Vein endothelial cell (primary cell): ENCODE measurements around the gene EXOC5. TPM values are rescaled to one million over a fixed set of nuclear protein-coding genes. Genes with fewer than 3 reads are reported as not detected.

Experiments
- total RNA-seq: library from RNA; depleted of rRNA; stranded (reverse); fragments of >200 nt; gene quantifications from 2 replicates; pipeline ENCODE4 v1.2.3, GENCODE V29; 2012

The EXOC5 gene
- 69.2 and 111 TPM in 2 replicates for total RNA-seq

GRCh38 chr14:57268161-57269069 is at the start of gene EXOC5, which contains the start of gene AP5M1:
Gene EXOC5 (minus strand): TSS chr14:57268905. CDS start chr14:57268648, 257 bp downstream.
Gene AP5M1 (plus strand): TSS chr14:57268971. CDS start chr14:57269315, 344 bp downstream.

Other genes starting within 250 kb of the EXOC5 start
- 18.3 and 38.9 TPM in 2 replicates for gene AP5M1, start 66 bp upstream of the EXOC5 start, total RNA-seq
- gene NAA30, start 121.7 kb upstream of the EXOC5 start, total RNA-seq, result 22.2 and 33.3 TPM in 2 replicates
- gene CCDC198, start 225.0 kb upstream of the EXOC5 start, total RNA-seq, result not detected in 2 replicates